CD4-positive, alpha-beta T cell (primary cell): ENCODE measurements around the gene SHANK1. TPM values are rescaled to one million over a fixed set of nuclear protein-coding genes. Genes with fewer than 3 reads are reported as not detected.

Source experiments
- ATAC-seq: fragments of 200-7000 bp; cut with Tn5 transposase; one replicate; pipeline ENCODE4 v1.10.0; 2022; ENCODE audit warnings: mild to moderate bottlenecking; ENCODE audit not compliant: poor library complexity
- CTCF ChIA-PET: fragments of 350-600 bp; sonication (Branson Sonifier 250); formaldehyde crosslinking; loops from one replicate; lab custom pipeline; 2021; ENCODE audit warnings: antibody characterized with exemption, inconsistent platforms; lab: Charles Lee
- POLR2A ChIA-PET: fragments of 350-600 bp; sonication (Branson Sonifier 250); formaldehyde crosslinking; loops from one replicate; lab custom pipeline; 2021; ENCODE audit warnings: antibody characterized with exemption, inconsistent platforms; lab: Charles Lee
- DNase-seq, 14 experiments: peaks; one replicate each; pipeline ENCODE4 v3.0.0-alpha.2; 2013 to 2020; ENCODE audit warnings: mixed read lengths in 2 of 14
- H3K27ac ChIP-seq, 2 donors: one replicate each; pipeline versions ENCODE4 v1.5.1 to v1.7.0; 2013; ENCODE audit warnings: low read length in 2 of 2, low read depth in 1 of 2, mild to moderate bottlenecking in 1 of 2
- H3K27me3 ChIP-seq, 2 experiments: 1 replicate in 1 of 2; 2 replicates in 1 of 2; pipeline versions ENCODE4 v1.6.1 to v1.7.0; 2013; ENCODE audit warnings: low read length in 2 of 2, control low read depth in 1 of 2, mild to moderate bottlenecking in 1 of 2, moderate library complexity in 1 of 2; ENCODE audit not compliant: insufficient read depth in 2 of 2, control insufficient read depth in 1 of 2
- H3K36me3 ChIP-seq: one replicate; pipeline ENCODE4 v1.6.1; 2013; ENCODE audit warnings: low read length, control low read depth; ENCODE audit not compliant: insufficient read depth
- H3K4me1 ChIP-seq: one replicate; pipeline ENCODE4 v1.6.1; 2013; ENCODE audit warnings: low read length, control low read depth; ENCODE audit not compliant: insufficient read depth
- H3K4me3 ChIP-seq: one replicate; pipeline ENCODE4 v1.5.1; 2013; ENCODE audit warnings: mild to moderate bottlenecking, low read length, moderate library complexity
- H3K9me3 ChIP-seq, 2 experiments: 1 replicate in 1 of 2; 2 replicates in 1 of 2; pipeline versions ENCODE4 v1.6.1 to v1.7.0; 2013; ENCODE audit warnings: low read length in 2 of 2, mild to moderate bottlenecking in 2 of 2, control low read depth in 1 of 2, moderate library complexity in 1 of 2; ENCODE audit not compliant: control insufficient read depth in 1 of 2, insufficient read depth in 1 of 2
- H3K27ac Mint-ChIP-seq: one replicate; pipeline ENCODE4 v1.8.0; 2020; ENCODE audit warnings: mixed read lengths
- H3K27me3 Mint-ChIP-seq: one replicate; pipeline ENCODE4 v1.8.0; 2021; ENCODE audit warnings: mixed read lengths
- H3K36me3 Mint-ChIP-seq: one replicate; pipeline ENCODE4 v1.8.0; 2021; ENCODE audit warnings: low read depth, mixed read lengths
- H3K4me1 Mint-ChIP-seq: one replicate; pipeline ENCODE4 v1.8.0; 2021; ENCODE audit warnings: low read depth, mixed read lengths
- H3K4me3 Mint-ChIP-seq: one replicate; pipeline ENCODE4 v1.8.0; 2020; ENCODE audit warnings: mild to moderate bottlenecking, mixed read lengths
- H3K9me3 Mint-ChIP-seq: one replicate; pipeline ENCODE4 v1.8.0; 2020; ENCODE audit warnings: mixed read lengths
- intact Hi-C, 2 experiments: fragments of 100-400 bp; cut with DNase I in 1 of 2; cut with micrococcal nuclease in 1 of 2; formaldehyde crosslinking; loops; one replicate each; pipeline versions ENCODE4 v1.15.1 to v1.9.0; 2023 to 2025; cut with DNase I, micrococcal nuclease
- total RNA-seq, 174 experiments: library from RNA in 2 of 174; stranded (reverse) in 2 of 174; gene quantifications; one replicate each; pipeline ENCODE4 v1.2.3 and lab custom pipeline; 2021 to 2026
- TF ChIP-seq, protein P1 (sequence below): fragments of 200-600 bp; IDR thresholded peaks from one replicate; pipeline ENCODE4 v1.8.0; 2022; ENCODE audit warnings: antibody characterized with exemption, mild to moderate bottlenecking

The SHANK1 gene
- total RNA-seq, 2 experiments from 2014 or later: not detected

DNA sequence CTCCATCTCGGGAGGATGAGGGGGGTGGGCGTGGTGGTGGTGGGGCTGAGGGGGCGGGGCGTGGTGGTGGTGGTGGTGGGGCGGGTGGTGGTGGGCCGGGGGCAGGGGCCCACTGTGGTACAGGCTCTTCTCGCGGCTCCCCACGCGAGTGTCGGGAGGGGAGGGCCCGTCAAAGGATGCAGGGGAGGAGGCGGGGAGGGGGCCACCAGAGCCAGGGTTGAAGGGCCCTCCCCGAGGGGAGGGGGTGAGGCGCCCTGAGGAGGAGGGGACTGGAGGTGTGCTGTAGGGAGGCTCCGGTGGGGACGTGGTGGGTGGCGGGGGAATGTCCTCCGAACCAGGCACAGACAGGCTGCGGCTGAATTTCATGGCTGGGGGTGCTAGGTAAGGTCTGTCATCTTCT is 50.7 kb downstream of the SHANK1 start:
- Mint-ChIP-seq H3K27ac (no peak overlapping the region), H3K4me3 (no peak overlapping the region), H3K4me1 (peaks cover 3% of the 10 kb centered on the region), H3K9me3 (no peaks in the 10 kb centered on the region), H3K36me3 (no peaks in the 10 kb centered on the region), H3K27me3 (peaks cover 59% of the 10 kb centered on the region)
- intact Hi-C loops: no loop called here
- TF ChIP-seq, protein P1, sequence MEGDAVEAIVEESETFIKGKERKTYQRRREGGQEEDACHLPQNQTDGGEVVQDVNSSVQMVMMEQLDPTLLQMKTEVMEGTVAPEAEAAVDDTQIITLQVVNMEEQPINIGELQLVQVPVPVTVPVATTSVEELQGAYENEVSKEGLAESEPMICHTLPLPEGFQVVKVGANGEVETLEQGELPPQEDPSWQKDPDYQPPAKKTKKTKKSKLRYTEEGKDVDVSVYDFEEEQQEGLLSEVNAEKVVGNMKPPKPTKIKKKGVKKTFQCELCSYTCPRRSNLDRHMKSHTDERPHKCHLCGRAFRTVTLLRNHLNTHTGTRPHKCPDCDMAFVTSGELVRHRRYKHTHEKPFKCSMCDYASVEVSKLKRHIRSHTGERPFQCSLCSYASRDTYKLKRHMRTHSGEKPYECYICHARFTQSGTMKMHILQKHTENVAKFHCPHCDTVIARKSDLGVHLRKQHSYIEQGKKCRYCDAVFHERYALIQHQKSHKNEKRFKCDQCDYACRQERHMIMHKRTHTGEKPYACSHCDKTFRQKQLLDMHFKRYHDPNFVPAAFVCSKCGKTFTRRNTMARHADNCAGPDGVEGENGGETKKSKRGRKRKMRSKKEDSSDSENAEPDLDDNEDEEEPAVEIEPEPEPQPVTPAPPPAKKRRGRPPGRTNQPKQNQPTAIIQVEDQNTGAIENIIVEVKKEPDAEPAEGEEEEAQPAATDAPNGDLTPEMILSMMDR: no peak
- peaks cover 0 to 26% of the 10 kb centered on the region in 2 experiments for H3K9me3 ChIP-seq
- H3K4me1 ChIP-seq: peaks cover 4% of the 10 kb centered on the region
- ATAC-seq: no peak
- peaks cover 40 to 68% of the 10 kb centered on the region in 2 experiments for H3K27me3 ChIP-seq
- H3K36me3 ChIP-seq: no peaks in the 10 kb centered on the region
- no peak for DNase-seq
- ChIA-PET CTCF (no interaction called here), POLR2A (no interaction called here)
- no peak overlapping the region for H3K4me3 ChIP-seq
- no peak overlapping the region for H3K27ac ChIP-seq

DNA sequence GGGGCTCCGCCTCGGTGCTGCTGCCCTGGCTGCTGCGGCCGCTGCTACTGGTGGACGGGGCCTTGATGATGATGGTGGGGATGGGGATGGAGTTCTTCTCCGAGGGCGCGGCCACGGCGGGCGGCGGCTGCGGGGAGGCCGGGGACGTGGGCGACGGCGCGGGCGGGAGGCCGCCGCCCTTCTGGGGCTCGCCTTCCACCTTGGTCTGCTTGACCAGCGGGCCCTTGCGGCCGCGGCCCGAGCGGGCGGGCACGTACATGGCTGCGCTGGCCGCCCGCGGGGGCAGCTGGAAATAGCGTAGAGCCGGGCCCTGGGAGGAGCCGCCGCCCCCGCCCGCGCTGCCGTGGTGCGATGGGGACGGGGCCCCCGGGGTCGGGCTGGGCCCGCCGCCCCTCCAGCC is 51.2 kb downstream of the SHANK1 start:
- H3K4me3 Mint-ChIP-seq: no peak overlapping the region
- ChIA-PET CTCF (no interaction called here), POLR2A (no interaction called here)
- peaks cover 61% of the 10 kb centered on the region for H3K27me3 Mint-ChIP-seq
- peaks cover 4% of the 10 kb centered on the region for H3K4me1 ChIP-seq
- H3K27me3 ChIP-seq: peaks cover 39 to 72% of the 10 kb centered on the region in 2 experiments
- H3K36me3 Mint-ChIP-seq: no peaks in the 10 kb centered on the region
- no peak overlapping the region for H3K27ac Mint-ChIP-seq
- TF ChIP-seq, protein P1: no peak
- H3K36me3 ChIP-seq: no peaks in the 10 kb centered on the region
- no peaks in the 10 kb centered on the region for H3K9me3 Mint-ChIP-seq
- peaks cover 3% of the 10 kb centered on the region for H3K4me1 Mint-ChIP-seq
- ATAC-seq: no peak
- peaks cover 0 to 26% of the 10 kb centered on the region in 2 experiments for H3K9me3 ChIP-seq
- H3K4me3 ChIP-seq: no peak overlapping the region
- DNase-seq: no peak
- H3K27ac ChIP-seq: no peak overlapping the region
- intact Hi-C loops: no loop called here

DNA sequence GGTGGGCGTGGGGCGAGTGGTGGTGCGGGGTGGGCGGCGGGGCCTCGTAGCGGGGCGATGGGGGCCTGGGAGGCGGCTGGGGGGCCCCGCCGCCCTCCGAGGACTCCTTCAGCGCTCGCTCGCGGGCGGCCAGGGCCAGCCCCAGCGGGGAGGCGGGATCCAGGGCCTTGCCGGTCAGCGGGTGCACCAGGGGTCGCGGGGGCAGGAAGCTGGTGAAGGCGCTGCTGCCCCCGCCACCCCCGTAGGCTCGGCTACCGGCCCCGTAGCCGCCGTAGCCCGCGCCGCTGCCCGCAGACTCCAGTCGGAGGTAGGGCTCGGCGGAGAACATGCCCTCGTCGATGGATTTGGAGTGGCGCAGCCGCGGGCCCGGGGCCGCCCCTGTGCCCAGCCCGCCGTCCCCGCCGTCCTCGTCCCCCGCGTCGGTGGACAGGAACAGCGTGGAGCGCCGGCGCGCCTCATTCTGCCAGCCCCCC is 51.8 kb downstream of the SHANK1 start:
- H3K9me3 ChIP-seq: peaks cover 0 to 27% of the 10 kb centered on the region in 2 experiments
- H3K27me3 ChIP-seq: peaks cover 41 to 74% of the 10 kb centered on the region in 2 experiments
- H3K4me1 Mint-ChIP-seq: peaks cover 3% of the 10 kb centered on the region
- H3K27me3 Mint-ChIP-seq: peaks cover 61% of the 10 kb centered on the region
- ChIA-PET POLR2A (no interaction called here), CTCF (no interaction called here)
- no peaks in the 10 kb centered on the region for H3K36me3 Mint-ChIP-seq
- intact Hi-C loops: no loop called here
- no peak overlapping the region for H3K4me3 Mint-ChIP-seq
- H3K27ac Mint-ChIP-seq: no peak overlapping the region
- no peak overlapping the region for H3K4me3 ChIP-seq
- H3K9me3 Mint-ChIP-seq: no peaks in the 10 kb centered on the region
- no peak for ATAC-seq
- H3K36me3 ChIP-seq: no peaks in the 10 kb centered on the region
- H3K4me1 ChIP-seq: peaks cover 4% of the 10 kb centered on the region
- TF ChIP-seq, protein P1: no peak
- no peak overlapping the region for H3K27ac ChIP-seq
- no peak for DNase-seq
